ENCODE results near the gene CACNG5.

DNA sequence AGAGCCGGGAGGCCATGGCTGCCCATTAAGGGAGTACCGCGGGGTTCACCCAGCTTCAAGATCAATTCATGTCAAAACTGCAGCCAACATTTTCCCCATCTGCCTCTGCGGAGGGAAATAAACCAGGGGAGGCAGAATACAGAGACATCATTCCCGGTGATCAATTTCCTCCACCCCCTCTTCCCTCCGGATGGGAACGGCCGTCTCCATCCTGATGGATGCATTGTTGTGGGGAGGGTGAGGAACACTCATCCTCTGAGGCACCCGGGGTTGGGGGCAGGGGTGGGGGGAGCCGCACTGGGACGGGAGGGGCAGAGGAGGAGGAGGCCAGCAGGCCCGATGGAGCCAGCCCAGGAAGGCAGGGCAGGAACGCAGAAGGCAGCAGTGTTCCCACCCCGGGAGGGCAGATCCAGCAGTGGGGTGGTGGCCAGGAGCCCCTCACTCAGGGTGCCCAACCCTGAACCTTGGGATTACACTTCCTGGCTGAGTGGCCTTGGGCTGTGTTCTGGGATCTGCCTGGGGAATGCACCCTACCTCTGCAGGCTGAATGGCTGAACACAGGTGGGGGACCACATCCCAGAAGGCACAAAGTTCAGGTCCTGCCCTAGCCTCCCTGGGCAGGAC is 14.2 kb downstream of the CACNG5 start:
- TF ChIP-seq, protein P1, sequence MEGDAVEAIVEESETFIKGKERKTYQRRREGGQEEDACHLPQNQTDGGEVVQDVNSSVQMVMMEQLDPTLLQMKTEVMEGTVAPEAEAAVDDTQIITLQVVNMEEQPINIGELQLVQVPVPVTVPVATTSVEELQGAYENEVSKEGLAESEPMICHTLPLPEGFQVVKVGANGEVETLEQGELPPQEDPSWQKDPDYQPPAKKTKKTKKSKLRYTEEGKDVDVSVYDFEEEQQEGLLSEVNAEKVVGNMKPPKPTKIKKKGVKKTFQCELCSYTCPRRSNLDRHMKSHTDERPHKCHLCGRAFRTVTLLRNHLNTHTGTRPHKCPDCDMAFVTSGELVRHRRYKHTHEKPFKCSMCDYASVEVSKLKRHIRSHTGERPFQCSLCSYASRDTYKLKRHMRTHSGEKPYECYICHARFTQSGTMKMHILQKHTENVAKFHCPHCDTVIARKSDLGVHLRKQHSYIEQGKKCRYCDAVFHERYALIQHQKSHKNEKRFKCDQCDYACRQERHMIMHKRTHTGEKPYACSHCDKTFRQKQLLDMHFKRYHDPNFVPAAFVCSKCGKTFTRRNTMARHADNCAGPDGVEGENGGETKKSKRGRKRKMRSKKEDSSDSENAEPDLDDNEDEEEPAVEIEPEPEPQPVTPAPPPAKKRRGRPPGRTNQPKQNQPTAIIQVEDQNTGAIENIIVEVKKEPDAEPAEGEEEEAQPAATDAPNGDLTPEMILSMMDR (IDR thresholded peaks at IDR 0.05; ENCODE audit: insufficient read depth, low read depth, low read length) = no peak
- TF ChIP-seq EZH2 (IDR thresholded peaks at IDR 0.05; ENCODE audit: insufficient read depth, low read length) = no peak

Data from astrocyte (in vitro differentiated cells and primary cell).